ENCODE data around the gene CNGB1.

DNA sequence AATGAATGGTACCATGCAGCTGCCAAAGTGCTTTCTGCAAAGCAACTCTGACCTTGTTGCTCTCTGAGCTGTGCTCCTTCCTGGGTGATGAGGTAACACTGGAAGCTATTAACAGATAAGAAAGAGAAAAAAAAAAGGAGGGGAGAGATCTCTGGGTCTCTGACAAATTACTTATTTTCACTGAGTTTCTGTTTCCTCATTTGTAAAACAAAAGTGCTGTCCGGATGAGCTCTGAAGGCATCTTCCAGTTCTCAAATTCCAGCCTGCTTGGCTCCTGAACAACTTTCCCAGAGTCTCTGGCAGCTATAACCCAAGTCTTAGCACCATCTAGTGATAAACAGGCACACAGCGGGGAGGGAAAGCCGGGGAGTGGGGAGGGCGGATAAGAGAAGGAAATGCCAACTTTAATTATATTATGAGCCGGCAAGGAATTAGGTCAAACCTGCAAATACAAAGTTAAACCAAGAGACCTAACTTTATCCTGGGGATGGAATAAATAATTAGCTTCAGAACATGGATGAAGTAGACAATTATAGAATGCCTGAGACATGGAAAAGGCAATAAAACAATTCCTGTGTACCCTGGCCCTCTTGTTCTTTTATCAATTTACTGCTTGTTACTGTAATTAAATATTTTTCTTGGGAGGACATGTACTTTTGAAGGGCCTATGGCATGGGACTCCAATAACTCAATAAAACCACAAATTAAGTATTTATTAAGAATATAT is 107.3 kb downstream of the CNGB1 start:
- no peak for TF ChIP-seq NR2C2 (CRISPR knock-in tag; IDR thresholded peaks at IDR 0.05)
- TF ChIP-seq CTCF (IDR thresholded peaks at IDR 0.05) = no peak
- TF ChIP-seq, protein P1, sequence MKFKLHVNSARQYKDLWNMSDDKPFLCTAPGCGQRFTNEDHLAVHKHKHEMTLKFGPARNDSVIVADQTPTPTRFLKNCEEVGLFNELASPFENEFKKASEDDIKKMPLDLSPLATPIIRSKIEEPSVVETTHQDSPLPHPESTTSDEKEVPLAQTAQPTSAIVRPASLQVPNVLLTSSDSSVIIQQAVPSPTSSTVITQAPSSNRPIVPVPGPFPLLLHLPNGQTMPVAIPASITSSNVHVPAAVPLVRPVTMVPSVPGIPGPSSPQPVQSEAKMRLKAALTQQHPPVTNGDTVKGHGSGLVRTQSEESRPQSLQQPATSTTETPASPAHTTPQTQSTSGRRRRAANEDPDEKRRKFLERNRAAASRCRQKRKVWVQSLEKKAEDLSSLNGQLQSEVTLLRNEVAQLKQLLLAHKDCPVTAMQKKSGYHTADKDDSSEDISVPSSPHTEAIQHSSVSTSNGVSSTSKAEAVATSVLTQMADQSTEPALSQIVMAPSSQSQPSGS (CRISPR knock-in tag; IDR thresholded peaks at IDR 0.05; ENCODE audit: borderline replicate concordance, low read depth) = no peak
- TF ChIP-seq ZNF396 (CRISPR knock-in tag; IDR thresholded peaks at IDR 0.05; ENCODE audit: borderline replicate concordance) = no peak
- TF ChIP-seq JUN (CRISPR knock-in tag; IDR thresholded peaks at IDR 0.05) = no peak
- TF ChIP-seq ZNF423 (CRISPR knock-in tag; IDR thresholded peaks at IDR 0.05) = no peak
- TF ChIP-seq, protein P2, sequence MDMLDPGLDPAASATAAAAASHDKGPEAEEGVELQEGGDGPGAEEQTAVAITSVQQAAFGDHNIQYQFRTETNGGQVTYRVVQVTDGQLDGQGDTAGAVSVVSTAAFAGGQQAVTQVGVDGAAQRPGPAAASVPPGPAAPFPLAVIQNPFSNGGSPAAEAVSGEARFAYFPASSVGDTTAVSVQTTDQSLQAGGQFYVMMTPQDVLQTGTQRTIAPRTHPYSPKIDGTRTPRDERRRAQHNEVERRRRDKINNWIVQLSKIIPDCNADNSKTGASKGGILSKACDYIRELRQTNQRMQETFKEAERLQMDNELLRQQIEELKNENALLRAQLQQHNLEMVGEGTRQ (CRISPR knock-in tag; IDR thresholded peaks at IDR 0.05) = no peak

Data from WTC11 (cell line).